Natural killer cell (primary cell): ENCODE data around the gene RGS6. TPM values are rescaled to one million over a fixed set of nuclear protein-coding genes. Genes with fewer than 3 reads are reported as not detected.

ENCODE experiments used
- ATAC-seq, 3 donors: fragments of 150-1000 bp in 2 of 3; fragments of 200-7000 bp in 1 of 3; cut with Tn5 transposase; 1 replicate in 1 of 3; 2 replicates in 2 of 3; pipeline ENCODE4 v1.10.0; 2021; ENCODE audit warnings: mild to moderate bottlenecking in 2 of 3, moderate library complexity in 2 of 3
- DNase-seq, 2 donors: peaks; one replicate each; pipeline versions ENCODE4 v3.0.0 to v3.0.0-alpha.2; 2013 to 2021; ENCODE audit warnings: mixed read lengths in 1 of 2
- H3K27ac ChIP-seq: one replicate; pipeline ENCODE4 v1.5.1; 2013; ENCODE audit warnings: mild to moderate bottlenecking, low read length
- H3K27me3 ChIP-seq: one replicate; pipeline ENCODE4 v1.6.1; 2013; ENCODE audit warnings: low read length; ENCODE audit not compliant: control insufficient read depth, insufficient read depth
- H3K36me3 ChIP-seq: one replicate; pipeline ENCODE4 v1.6.1; 2013; ENCODE audit warnings: low read length; ENCODE audit not compliant: control insufficient read depth, insufficient read depth
- H3K4me1 ChIP-seq: one replicate; pipeline ENCODE4 v1.6.1; 2013; ENCODE audit warnings: low read length; ENCODE audit not compliant: control insufficient read depth, insufficient read depth
- H3K4me3 ChIP-seq: one replicate; pipeline ENCODE4 v1.5.1; 2013; ENCODE audit warnings: low read length
- H3K9me3 ChIP-seq: one replicate; pipeline ENCODE4 v1.6.1; 2013; ENCODE audit warnings: low read length; ENCODE audit not compliant: control insufficient read depth, insufficient read depth
- H3K27ac Mint-ChIP-seq, 2 donors: one replicate each; pipeline ENCODE4 v1.8.0; 2022; ENCODE audit warnings: mild to moderate bottlenecking in 2 of 2, mixed read lengths in 2 of 2, moderate library complexity in 1 of 2
- H3K27me3 Mint-ChIP-seq, 2 donors: one replicate each; pipeline ENCODE4 v1.8.0; 2022; ENCODE audit warnings: low read depth in 2 of 2, mixed read lengths in 2 of 2
- H3K36me3 Mint-ChIP-seq: one replicate; pipeline ENCODE4 v1.8.0; 2022; ENCODE audit warnings: mixed read lengths
- H3K4me1 Mint-ChIP-seq, 2 donors: one replicate each; pipeline ENCODE4 v1.8.0; 2022; ENCODE audit warnings: mixed read lengths in 2 of 2
- H3K4me3 Mint-ChIP-seq: one replicate; pipeline ENCODE4 v1.8.0; 2022; ENCODE audit warnings: mild to moderate bottlenecking, moderate library complexity, mixed read lengths
- H3K9me3 Mint-ChIP-seq, 2 donors: one replicate each; pipeline ENCODE4 v1.8.0; 2022; ENCODE audit warnings: mixed read lengths in 2 of 2
- CTCF ChIP-seq: fragments of 200-600 bp; IDR thresholded peaks from one replicate; pipeline ENCODE4 v1.8.0; 2022; ENCODE audit warnings: antibody characterized with exemption
- WGBS: methylation state at CpG from one replicate; pipeline ENCODE4 v1.1.7; 2013; ENCODE audit warnings: missing lambda C conversion rate; ENCODE audit not compliant: insufficient coverage; 5-methylcytosine and 5-hydroxymethylcytosine counted together
- intact Hi-C: fragments of 100-400 bp; cut with micrococcal nuclease; formaldehyde crosslinking; loops from one replicate; pipeline ENCODE4 v1.14.2; 2022
- total RNA-seq, 4 donors: library from RNA; stranded (reverse); fragments of 120-200 nt in 1 of 4; gene quantifications; one replicate each; pipeline versions ENCODE4 v1.2.3 to v1.2.4, GENCODE V29; 2013 to 2022

RGS6 gene
- total RNA-seq, 3 donors from 2014 or later (not counting 1 experiment from before 2014, with no cell fraction given), result 0.75 to 1.4 TPM; not detected in 1

GRCh38 chr14:72560331-72560730 is 628.1 kb downstream of the RGS6 start:
- Mint-ChIP-seq H3K4me3 (no peak overlapping the region), H3K4me1 (peaks cover 0 to 7% of the 10 kb centered on the region in 2 donors), H3K9me3 (no peaks in the 10 kb centered on the region), H3K27ac (no peak overlapping the region), H3K27me3 (peaks cover 74 to 79% of the 10 kb centered on the region in 2 donors), H3K36me3 (no peaks in the 10 kb centered on the region)
- H3K4me1 ChIP-seq, result peaks cover 3% of the 10 kb centered on the region
- no peaks in the 10 kb centered on the region for H3K36me3 ChIP-seq
- WGBS, result 84% methylated on average over 5 of the region's 5 CpGs
- TF ChIP-seq CTCF, result no peak
- peaks cover 5% of the 10 kb centered on the region for H3K27me3 ChIP-seq
- H3K4me3 ChIP-seq, result no peak overlapping the region
- no peak overlapping the region for H3K27ac ChIP-seq
- ATAC-seq (no peak), DNase-seq (no peak)
- no peaks in the 10 kb centered on the region for H3K9me3 ChIP-seq
- intact Hi-C loops, result no loop called here

- DNase-seq (no peak), ATAC-seq (no peak)
- Mint-ChIP-seq H3K27me3 (peaks cover 69 to 72% of the 10 kb centered on the region in 2 donors), H3K4me1 (peaks cover 0 to 7% of the 10 kb centered on the region in 2 donors), H3K36me3 (no peaks in the 10 kb centered on the region), H3K4me3 (no peak overlapping the region), H3K9me3 (no peaks in the 10 kb centered on the region), H3K27ac (no peak overlapping the region)
- intact Hi-C loops, result no loop called here
- H3K9me3 ChIP-seq, result no peaks in the 10 kb centered on the region
- peaks cover 3% of the 10 kb centered on the region for H3K4me1 ChIP-seq
- H3K4me3 ChIP-seq, result no peak overlapping the region
- no peak for TF ChIP-seq CTCF
- H3K36me3 ChIP-seq, result no peaks in the 10 kb centered on the region
- WGBS, result 95% methylated on average over 12 of the region's 12 CpGs
- H3K27me3 ChIP-seq, result peaks cover 5% of the 10 kb centered on the region
- no peak overlapping the region for H3K27ac ChIP-seq
Measured at GRCh38 chr14:72560889-72561493, 628.8 kb downstream of the RGS6 start.

- H3K27ac ChIP-seq, result no peak overlapping the region
- peaks cover 5% of the 10 kb centered on the region for H3K27me3 ChIP-seq
- 95% methylated on average over 20 of the region's 20 CpGs for WGBS
- TF ChIP-seq CTCF, result no peak
- intact Hi-C loops, result no loop called here
- no peaks in the 10 kb centered on the region for H3K36me3 ChIP-seq
- H3K4me1 ChIP-seq, result peaks cover 3% of the 10 kb centered on the region
- ATAC-seq (no peak), DNase-seq (no peak)
- no peak overlapping the region for H3K4me3 Mint-ChIP-seq
- H3K27ac Mint-ChIP-seq, result no peak overlapping the region
- peaks cover 0 to 7% of the 10 kb centered on the region in 2 donors for H3K4me1 Mint-ChIP-seq
- no peaks in the 10 kb centered on the region for H3K9me3 Mint-ChIP-seq
- no peak overlapping the region for H3K4me3 ChIP-seq
- peaks cover 69% of the 10 kb centered on the region in 2 donors for H3K27me3 Mint-ChIP-seq
- H3K36me3 Mint-ChIP-seq, result no peaks in the 10 kb centered on the region
- no peaks in the 10 kb centered on the region for H3K9me3 ChIP-seq
Measured at GRCh38 chr14:72562300-72562699, 630.1 kb downstream of the RGS6 start.

GRCh38 chr14:72563676-72564075 is 631.4 kb downstream of the RGS6 start:
- no peaks in the 10 kb centered on the region for H3K9me3 ChIP-seq
- H3K4me3 Mint-ChIP-seq, result no peak overlapping the region
- no peak for ATAC-seq
- H3K4me3 ChIP-seq, result no peak overlapping the region
- no peak for TF ChIP-seq CTCF
- intact Hi-C loops, result no loop called here
- DNase-seq, result no peak
- no peaks in the 10 kb centered on the region for H3K9me3 Mint-ChIP-seq
- peaks cover 0 to 7% of the 10 kb centered on the region in 2 donors for H3K4me1 Mint-ChIP-seq
- peaks cover 2% of the 10 kb centered on the region for H3K27me3 ChIP-seq
- H3K36me3 Mint-ChIP-seq, result no peaks in the 10 kb centered on the region
- H3K4me1 ChIP-seq, result peaks cover 3% of the 10 kb centered on the region
- whole genome bisulfite sequencing, result 74% methylated on average over 7 of the region's 7 CpGs
- no peak overlapping the region for H3K27ac Mint-ChIP-seq
- H3K27ac ChIP-seq, result no peak overlapping the region
- no peaks in the 10 kb centered on the region for H3K36me3 ChIP-seq
- peaks cover 65 to 71% of the 10 kb centered on the region in 2 donors for H3K27me3 Mint-ChIP-seq
